ENCODE measurements around the gene OXCT2.

Gene OXCT2

GRCh38 chr1:39733161-39733560 lies 38.0 kb downstream of the OXCT2 start:
- DNase-seq (ENCODE audit: low read depth in 2 of 2), result no peak

GRCh38 chr1:39732730-39733129 lies 38.4 kb downstream of the OXCT2 start:
- no peak for DNase-seq (ENCODE audit: low read depth in 2 of 2)

GRCh38 chr1:39729842-39730241 lies 41.3 kb downstream of the OXCT2 start:
- no peak for DNase-seq (ENCODE audit: low read depth in 2 of 2)

GRCh38 chr1:39729030-39729429 lies 42.1 kb downstream of the OXCT2 start:
- no peak for DNase-seq (ENCODE audit: low read depth in 2 of 2)

GRCh38 chr1:39727932-39728317 lies 43.2 kb downstream of the OXCT2 start:
- DNase-seq (ENCODE audit: low read depth in 2 of 2), result no peak

GRCh38 chr1:39727221-39727931 lies 43.8 kb downstream of the OXCT2 start:
- no peak for DNase-seq (ENCODE audit: low read depth in 2 of 2)

- DNase-seq (ENCODE audit: low read depth in 2 of 2), result no peak
These were observed 44.5 kb downstream of the OXCT2 start for GRCh38 chr1:39726600-39726999.

GRCh38 chr1:39722495-39722894 lies 48.7 kb downstream of the OXCT2 start:
- DNase-seq (ENCODE audit: low read depth in 2 of 2), result no peak

- DNase-seq (ENCODE audit: low read depth in 2 of 2), result no peak
These were observed 49.5 kb downstream of the OXCT2 start for GRCh38 chr1:39721664-39722063.

GRCh38 chr1:39720094-39720999 lies 50.8 kb downstream of the OXCT2 start:
- DNase-seq (ENCODE audit: low read depth in 2 of 2), result peak; percentile 24 to 29
